Mesothelial cell of epicardium (in vitro differentiated cells): Measurements from ENCODE around the gene CDC20. TPM values are rescaled to one million over a fixed set of nuclear protein-coding genes. Genes with fewer than 3 reads are reported as not detected.

Source experiments
- DNase-seq, 2 experiments: peaks; one replicate each; pipeline ENCODE4 v3.0.0; 2021; ENCODE audit warnings: low spot score in 2 of 2; ENCODE audit not compliant: unreplicated experiment in 2 of 2
- H3K27ac Mint-ChIP-seq: 2 replicates; pipeline ENCODE4 v1.8.0; 2021; ENCODE audit warnings: mixed read lengths
- H3K27me3 Mint-ChIP-seq: 2 replicates; pipeline ENCODE4 v1.8.0; 2021; ENCODE audit warnings: low read depth, mixed read lengths
- H3K36me3 Mint-ChIP-seq: 2 replicates; pipeline ENCODE4 v1.8.0; 2021; ENCODE audit warnings: mixed read lengths
- H3K4me1 Mint-ChIP-seq: 2 replicates; pipeline ENCODE4 v1.8.0; 2021; ENCODE audit warnings: mixed read lengths
- H3K4me3 Mint-ChIP-seq: 2 replicates; pipeline ENCODE4 v1.8.0; 2021; ENCODE audit warnings: mild to moderate bottlenecking, moderate library complexity, mixed read lengths
- H3K9me3 Mint-ChIP-seq: 2 replicates; pipeline ENCODE4 v1.8.0; 2021; ENCODE audit warnings: mixed read lengths
- CTCF ChIP-seq: fragments of 200-600 bp; sonication (generic); IDR thresholded peaks from one replicate; pipeline ENCODE4 v1.5.0; 2021; ENCODE audit warnings: antibody characterized with exemption; ENCODE audit not compliant: unreplicated experiment
- total RNA-seq: library from RNA; stranded (reverse); gene quantifications from 3 replicates; pipeline ENCODE4 v1.2.1, GENCODE V29; 2021

The CDC20 gene
- 32.0 to 33.4 TPM (median 32.4 TPM) in 3 replicates for total RNA-seq

GRCh38 chr1:43358746-43359693 is at the start of gene CDC20:
Gene CDC20, plus strand, starts transcription at chr1:43358981. Its CDS starts 235 bp downstream, at chr1:43359216.
- peak; percentile 92 to 98 for DNase-seq
- Mint-ChIP-seq H3K36me3 (peaks cover 20% of the 10 kb centered on the region), H3K4me3 (peak within 1 kb of the TSS; percentile 86), H3K9me3 (no peaks in the 10 kb centered on the region), H3K27me3 (no peaks in the 10 kb centered on the region), H3K27ac (peak within 1 kb of the TSS; percentile 97), H3K4me1 (peaks cover 31% of the 10 kb centered on the region)
- no peak for TF ChIP-seq CTCF

- peaks cover 7% of the 10 kb centered on the region for H3K4me1 Mint-ChIP-seq
- no peaks in the 10 kb centered on the region for H3K36me3 Mint-ChIP-seq
- TF ChIP-seq CTCF = no peak
- H3K9me3 Mint-ChIP-seq = no peaks in the 10 kb centered on the region
- H3K4me3 Mint-ChIP-seq = no peak overlapping the region
- no peak overlapping the region for H3K27ac Mint-ChIP-seq
- no peaks in the 10 kb centered on the region for H3K27me3 Mint-ChIP-seq
- DNase-seq = no peak
These were observed 49.3 kb upstream of the CDC20 start for GRCh38 chr1:43309405-43310025.

GRCh38 chr1:43311521-43311920 is 47.3 kb upstream of the CDC20 start:
- DNase-seq = no peak
- Mint-ChIP-seq H3K4me3 (no peak overlapping the region), H3K27me3 (no peaks in the 10 kb centered on the region), H3K9me3 (no peaks in the 10 kb centered on the region), H3K27ac (no peak overlapping the region), H3K4me1 (peaks cover under 1% of the 10 kb centered on the region), H3K36me3 (no peaks in the 10 kb centered on the region)
- no peak for TF ChIP-seq CTCF

GRCh38 chr1:43312212-43312623 is 46.6 kb upstream of the CDC20 start:
- no peaks in the 10 kb centered on the region for H3K9me3 Mint-ChIP-seq
- no peak for TF ChIP-seq CTCF
- no peak overlapping the region for H3K27ac Mint-ChIP-seq
- no peaks in the 10 kb centered on the region for H3K27me3 Mint-ChIP-seq
- H3K4me1 Mint-ChIP-seq = no peaks in the 10 kb centered on the region
- no peaks in the 10 kb centered on the region for H3K36me3 Mint-ChIP-seq
- DNase-seq = no peak
- H3K4me3 Mint-ChIP-seq = no peak overlapping the region

- no peak overlapping the region for H3K27ac Mint-ChIP-seq
- no peaks in the 10 kb centered on the region for H3K27me3 Mint-ChIP-seq
- no peaks in the 10 kb centered on the region for H3K4me1 Mint-ChIP-seq
- no peak for TF ChIP-seq CTCF
- no peaks in the 10 kb centered on the region for H3K36me3 Mint-ChIP-seq
- no peak for DNase-seq
- H3K9me3 Mint-ChIP-seq = no peaks in the 10 kb centered on the region
- no peak overlapping the region for H3K4me3 Mint-ChIP-seq
These were observed 45.9 kb upstream of the CDC20 start for GRCh38 chr1:43312663-43313515.
